Nephron (organoid): ENCODE results near the gene KIF2A.

ENCODE experiments used
- H3K27ac Mint-ChIP-seq, 3 experiments: 2 replicates each; pipeline ENCODE4 v1.8.0; 2020; ENCODE audit warnings: mixed read lengths in 3 of 3, mild to moderate bottlenecking in 2 of 3, moderate library complexity in 1 of 3
- H3K27me3 Mint-ChIP-seq: 2 replicates; pipeline ENCODE4 v1.8.0; 2021; ENCODE audit warnings: low read depth, mild to moderate bottlenecking, moderate library complexity, mixed read lengths
- H3K36me3 Mint-ChIP-seq: 2 replicates; pipeline ENCODE4 v1.8.0; 2020; ENCODE audit warnings: low read depth, mixed read lengths
- H3K4me1 Mint-ChIP-seq: 2 replicates; pipeline ENCODE4 v1.8.0; 2020; ENCODE audit warnings: mixed read lengths
- H3K4me3 Mint-ChIP-seq, 3 experiments: 2 replicates each; pipeline ENCODE4 v1.8.0; 2020; ENCODE audit warnings: mild to moderate bottlenecking in 3 of 3, mixed read lengths in 3 of 3, moderate library complexity in 2 of 3
- H3K9me3 Mint-ChIP-seq: 2 replicates; pipeline ENCODE4 v1.8.0; 2020; ENCODE audit warnings: mixed read lengths
- TF ChIP-seq, protein P1 (sequence below), 3 experiments: fragments of 200-600 bp; sonication (generic); IDR thresholded peaks; one replicate each; pipeline ENCODE4 v1.5.0; 2021; ENCODE audit warnings: antibody characterized with exemption in 3 of 3; ENCODE audit not compliant: unreplicated experiment in 3 of 3

KIF2A gene

DNA sequence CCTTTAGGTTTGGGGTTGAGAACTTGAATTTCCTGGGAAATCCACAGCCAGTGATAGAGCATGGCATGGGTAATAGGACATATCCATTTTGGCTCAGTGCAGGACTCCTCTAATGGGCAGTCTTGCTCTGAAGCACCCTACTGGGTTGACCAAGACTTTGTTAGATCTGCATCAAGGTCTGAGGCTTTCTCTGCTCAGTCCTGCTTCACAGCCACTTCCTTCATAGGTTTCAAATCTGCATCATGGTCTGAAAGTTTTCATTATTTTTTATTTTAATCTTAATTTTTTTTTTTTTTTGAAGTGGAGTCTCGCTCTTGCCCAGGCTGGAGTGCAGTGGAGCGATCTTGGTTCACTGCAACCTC is 36.5 kb downstream of the KIF2A start:
- no peak overlapping the region for H3K27ac Mint-ChIP-seq
- peaks cover 15% of the 10 kb centered on the region for H3K36me3 Mint-ChIP-seq
- TF ChIP-seq, protein P1, sequence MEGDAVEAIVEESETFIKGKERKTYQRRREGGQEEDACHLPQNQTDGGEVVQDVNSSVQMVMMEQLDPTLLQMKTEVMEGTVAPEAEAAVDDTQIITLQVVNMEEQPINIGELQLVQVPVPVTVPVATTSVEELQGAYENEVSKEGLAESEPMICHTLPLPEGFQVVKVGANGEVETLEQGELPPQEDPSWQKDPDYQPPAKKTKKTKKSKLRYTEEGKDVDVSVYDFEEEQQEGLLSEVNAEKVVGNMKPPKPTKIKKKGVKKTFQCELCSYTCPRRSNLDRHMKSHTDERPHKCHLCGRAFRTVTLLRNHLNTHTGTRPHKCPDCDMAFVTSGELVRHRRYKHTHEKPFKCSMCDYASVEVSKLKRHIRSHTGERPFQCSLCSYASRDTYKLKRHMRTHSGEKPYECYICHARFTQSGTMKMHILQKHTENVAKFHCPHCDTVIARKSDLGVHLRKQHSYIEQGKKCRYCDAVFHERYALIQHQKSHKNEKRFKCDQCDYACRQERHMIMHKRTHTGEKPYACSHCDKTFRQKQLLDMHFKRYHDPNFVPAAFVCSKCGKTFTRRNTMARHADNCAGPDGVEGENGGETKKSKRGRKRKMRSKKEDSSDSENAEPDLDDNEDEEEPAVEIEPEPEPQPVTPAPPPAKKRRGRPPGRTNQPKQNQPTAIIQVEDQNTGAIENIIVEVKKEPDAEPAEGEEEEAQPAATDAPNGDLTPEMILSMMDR (IDR thresholded peaks at IDR 0.05; ENCODE audit: unreplicated experiment in 3 of 3) = no peak
- no peaks in the 10 kb centered on the region for H3K27me3 Mint-ChIP-seq
- H3K9me3 Mint-ChIP-seq = no peaks in the 10 kb centered on the region
- H3K4me3 Mint-ChIP-seq = no peak overlapping the region
- no peaks in the 10 kb centered on the region for H3K4me1 Mint-ChIP-seq

DNA sequence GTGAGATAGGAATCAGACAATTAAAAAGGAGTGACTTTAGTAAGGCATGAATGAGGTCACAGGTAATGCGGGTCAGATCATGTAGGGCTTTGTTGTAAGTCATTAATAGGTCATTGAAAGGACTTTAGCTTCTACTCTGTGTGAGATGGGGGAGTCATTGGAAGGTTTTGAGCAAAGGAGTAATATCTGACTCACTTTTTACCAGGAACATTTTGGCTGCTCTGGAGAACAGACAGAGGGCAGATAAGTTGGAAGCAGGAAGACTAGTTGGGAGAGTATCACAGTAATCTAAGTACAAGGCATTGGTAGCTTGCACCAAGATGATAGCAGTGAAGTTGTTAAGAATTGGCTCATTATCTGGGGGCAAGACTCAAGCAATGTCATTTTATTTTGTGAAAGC is 37.4 kb downstream of the KIF2A start:
- TF ChIP-seq, protein P1 (IDR thresholded peaks at IDR 0.05; ENCODE audit: unreplicated experiment in 3 of 3) = no peak
- Mint-ChIP-seq H3K36me3 (peaks cover 15% of the 10 kb centered on the region), H3K27ac (no peak overlapping the region), H3K27me3 (no peaks in the 10 kb centered on the region), H3K4me1 (no peaks in the 10 kb centered on the region), H3K9me3 (no peaks in the 10 kb centered on the region), H3K4me3 (no peak overlapping the region)

DNA sequence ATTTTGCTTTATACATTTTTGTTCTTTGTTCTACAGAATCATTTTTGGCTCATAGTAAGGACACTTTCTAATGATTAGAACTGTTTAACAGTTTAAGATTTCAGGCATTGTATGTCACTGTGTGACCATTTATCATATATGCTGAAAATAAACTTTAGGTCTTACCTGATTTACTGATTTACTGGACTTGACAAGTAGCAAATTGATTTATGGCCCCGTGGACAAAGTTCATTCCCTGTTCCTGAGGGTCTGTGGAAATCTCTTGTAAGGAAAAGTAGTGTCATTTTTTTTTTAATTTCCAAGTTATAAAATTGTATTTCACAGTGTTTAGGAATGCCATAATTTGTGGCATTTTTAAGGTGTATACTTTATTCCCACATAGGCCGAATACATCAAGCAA is 40.7 kb downstream of the KIF2A start:
- no peak overlapping the region for H3K4me3 Mint-ChIP-seq

DNA sequence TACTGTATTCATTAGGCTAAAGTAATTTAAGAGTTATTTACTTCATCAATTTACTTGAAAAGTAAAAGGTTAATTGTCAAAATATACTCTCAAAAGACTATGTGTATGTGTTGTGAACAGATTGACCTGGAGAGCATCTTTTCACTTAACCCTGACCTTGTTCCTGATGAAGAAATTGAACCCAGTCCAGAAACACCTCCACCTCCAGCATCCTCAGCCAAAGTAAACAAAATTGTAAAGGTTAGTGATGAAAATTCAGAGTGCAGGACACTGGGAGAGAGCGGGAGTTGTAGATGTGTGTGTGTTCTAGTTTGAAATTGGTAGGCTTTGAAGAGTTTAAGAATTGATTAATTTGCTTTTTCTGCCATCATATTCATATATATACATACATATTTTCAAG is 41.9 kb downstream of the KIF2A start:
- Mint-ChIP-seq H3K9me3 (no peaks in the 10 kb centered on the region), H3K36me3 (peaks cover 39% of the 10 kb centered on the region), H3K4me1 (peaks cover 4% of the 10 kb centered on the region), H3K4me3 (no peak overlapping the region), H3K27me3 (no peaks in the 10 kb centered on the region), H3K27ac (no peak overlapping the region)
- TF ChIP-seq, protein P1 (IDR thresholded peaks at IDR 0.05; ENCODE audit: unreplicated experiment in 3 of 3) = no peak

More for the DNA sequence above, 40.7 kb downstream of the KIF2A start:
- no peak overlapping the region for H3K27ac Mint-ChIP-seq
- H3K9me3 Mint-ChIP-seq = no peaks in the 10 kb centered on the region
- H3K4me1 Mint-ChIP-seq = peaks cover 4% of the 10 kb centered on the region
- TF ChIP-seq, protein P1 (IDR thresholded peaks at IDR 0.05; ENCODE audit: unreplicated experiment in 3 of 3) = no peak
- H3K27me3 Mint-ChIP-seq = no peaks in the 10 kb centered on the region
- peaks cover 33% of the 10 kb centered on the region for H3K36me3 Mint-ChIP-seq

DNA sequence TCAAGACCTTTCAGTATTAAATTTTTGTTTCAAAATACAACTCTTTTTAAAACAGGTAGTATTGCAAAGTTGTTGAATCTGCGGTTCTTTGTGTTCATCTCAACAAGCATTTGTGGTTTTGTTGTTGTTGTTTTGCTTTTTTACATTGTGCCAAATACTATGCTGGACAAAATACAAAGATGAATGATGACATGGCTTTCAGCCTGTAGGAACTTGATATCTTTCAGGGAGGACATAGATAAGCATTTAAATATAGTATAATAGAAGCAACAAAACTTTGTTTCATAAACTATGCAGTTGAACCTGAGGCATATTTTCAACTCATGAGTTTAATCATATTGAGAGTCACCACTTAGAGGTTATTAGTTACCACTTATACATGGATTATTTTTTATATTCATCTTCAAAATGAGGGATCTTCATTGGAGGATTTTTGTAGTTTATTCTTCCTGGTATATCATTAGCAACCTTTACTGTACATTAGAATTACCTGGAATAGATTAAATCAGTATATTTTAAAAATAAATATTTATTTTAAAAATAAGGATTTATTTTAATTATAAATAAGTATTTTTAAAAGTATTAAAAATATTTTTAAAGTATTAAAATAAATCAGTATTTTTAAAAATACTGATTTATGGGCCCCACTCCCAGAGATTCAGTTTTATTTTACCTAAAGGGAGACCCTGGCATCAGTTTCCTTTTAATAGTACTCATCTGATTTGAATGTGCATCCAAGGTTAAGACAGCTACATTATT is 42.9 kb downstream of the KIF2A start:
- TF ChIP-seq, protein P1 (IDR thresholded peaks at IDR 0.05; ENCODE audit: unreplicated experiment in 3 of 3) = no peak
- peaks cover 33% of the 10 kb centered on the region for H3K36me3 Mint-ChIP-seq
- no peak overlapping the region for H3K4me3 Mint-ChIP-seq
- no peak overlapping the region for H3K27ac Mint-ChIP-seq
- no peaks in the 10 kb centered on the region for H3K27me3 Mint-ChIP-seq
- H3K4me1 Mint-ChIP-seq = peaks cover 4% of the 10 kb centered on the region
- no peaks in the 10 kb centered on the region for H3K9me3 Mint-ChIP-seq
